SH-SY5Y (cell line): ENCODE results near the gene TANC1.

Experiments used
- GATA2 ChIP-seq: IDR thresholded peaks from 2 replicates; pipeline ENCODE4 v1.6.1; 2011; ENCODE audit warnings: mild to moderate bottlenecking, low read depth, low read length
- GATA3 ChIP-seq: IDR thresholded peaks from 2 replicates; pipeline ENCODE4 v1.6.1; 2011; ENCODE audit warnings: low read depth, mild to moderate bottlenecking, low read length, moderate library complexity

GRCh38 chr2:158997037-158997790 is 28.8 kb downstream of the TANC1 start:
- TF ChIP-seq GATA3: no peak
- TF ChIP-seq GATA2: no peak
